GM12878 (cell line): ENCODE results near the gene NT5DC3.

ENCODE experiments used
- MXI1 ChIP-seq: fragments of 150-350 bp; IDR thresholded peaks from 2 replicates; pipeline ENCODE4 v1.6.1; 2011; ENCODE audit warnings: low read depth, mild to moderate bottlenecking, inconsistent platforms, low read length, improper control_type of control experiment
- STAT1 ChIP-seq: fragments of 450-650 bp; conservative IDR thresholded peaks from 2 replicates; pipeline ENCODE4 v1.6.1; 2014; ENCODE audit warnings: antibody characterized with exemption, mild to moderate bottlenecking
- TF ChIP-seq, protein P1 (sequence below), 3 experiments: IDR thresholded peaks in 2 of 3; conservative IDR thresholded peaks in 1 of 3; 2 replicates each; pipeline ENCODE4 v1.5.1; 2011; ENCODE audit warnings: low read depth in 3 of 3, low read length in 3 of 3, mild to moderate bottlenecking in 3 of 3, control low read depth in 2 of 3, moderate library complexity in 2 of 3, inconsistent platforms in 1 of 3, mixed read lengths in 1 of 3; ENCODE audit not compliant: control insufficient read depth in 2 of 3, insufficient read depth in 1 of 3; ENCODE audit errors: extremely low read depth in 1 of 3

DNA sequence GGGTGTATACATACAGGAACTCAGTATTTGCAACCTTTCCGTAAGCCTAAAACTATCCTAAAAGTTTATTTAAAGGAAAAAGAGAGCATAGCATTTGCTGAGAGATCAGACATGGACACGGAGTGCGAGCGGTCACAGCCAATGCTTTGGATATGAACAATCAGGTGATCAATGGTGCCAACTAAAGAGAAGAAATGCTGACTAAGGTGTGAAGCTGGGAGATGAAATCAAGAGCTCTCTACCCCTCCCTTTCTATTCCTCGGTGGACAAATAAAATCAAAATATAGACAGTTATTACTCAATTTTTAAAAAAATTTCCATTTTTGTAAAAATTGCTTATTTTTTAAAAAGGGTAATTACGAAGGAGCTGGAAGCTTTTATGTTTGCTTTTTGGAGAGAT is 29.2 kb downstream of the NT5DC3 start:
- no peak for TF ChIP-seq MXI1
- TF ChIP-seq, protein P1, sequence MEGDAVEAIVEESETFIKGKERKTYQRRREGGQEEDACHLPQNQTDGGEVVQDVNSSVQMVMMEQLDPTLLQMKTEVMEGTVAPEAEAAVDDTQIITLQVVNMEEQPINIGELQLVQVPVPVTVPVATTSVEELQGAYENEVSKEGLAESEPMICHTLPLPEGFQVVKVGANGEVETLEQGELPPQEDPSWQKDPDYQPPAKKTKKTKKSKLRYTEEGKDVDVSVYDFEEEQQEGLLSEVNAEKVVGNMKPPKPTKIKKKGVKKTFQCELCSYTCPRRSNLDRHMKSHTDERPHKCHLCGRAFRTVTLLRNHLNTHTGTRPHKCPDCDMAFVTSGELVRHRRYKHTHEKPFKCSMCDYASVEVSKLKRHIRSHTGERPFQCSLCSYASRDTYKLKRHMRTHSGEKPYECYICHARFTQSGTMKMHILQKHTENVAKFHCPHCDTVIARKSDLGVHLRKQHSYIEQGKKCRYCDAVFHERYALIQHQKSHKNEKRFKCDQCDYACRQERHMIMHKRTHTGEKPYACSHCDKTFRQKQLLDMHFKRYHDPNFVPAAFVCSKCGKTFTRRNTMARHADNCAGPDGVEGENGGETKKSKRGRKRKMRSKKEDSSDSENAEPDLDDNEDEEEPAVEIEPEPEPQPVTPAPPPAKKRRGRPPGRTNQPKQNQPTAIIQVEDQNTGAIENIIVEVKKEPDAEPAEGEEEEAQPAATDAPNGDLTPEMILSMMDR (IDR thresholded peaks at IDR 0.05 in 2 of 3, conservative IDR thresholded peaks at IDR 0.05 in 1 of 3; ENCODE audit: control insufficient read depth in 2 of 3, extremely low read depth in 1 of 3, insufficient read depth in 1 of 3, low read depth in 3 of 3, low read length in 3 of 3) = no peak
- TF ChIP-seq STAT1 = no peak
